Iris pigment epithelial cell (primary cell): ENCODE data around the gene HMX1.

ENCODE experiments used
- DNase-seq: peaks from one replicate; pipeline ENCODE4 v3.0.0-alpha.2; 2011; ENCODE audit warnings: low read depth

Gene HMX1

GRCh38 chr4:8856835-8857621 lies 14.6 kb downstream of the HMX1 start:
- DNase-seq: no peak

- DNase-seq: no peak
Measured at GRCh38 chr4:8855818-8856245, 15.8 kb downstream of the HMX1 start.

GRCh38 chr4:8854931-8855330 lies 16.7 kb downstream of the HMX1 start:
- peak; percentile 46 for DNase-seq

- DNase-seq: no peak
Measured at GRCh38 chr4:8854016-8854415, 17.6 kb downstream of the HMX1 start.

- DNase-seq: no peak
Measured at GRCh38 chr4:8853249-8853648, 18.4 kb downstream of the HMX1 start.

- DNase-seq: no peak
Measured at GRCh38 chr4:8852118-8852704, 19.4 kb downstream of the HMX1 start.

GRCh38 chr4:8851321-8852117 lies 20.1 kb downstream of the HMX1 start:
- no peak for DNase-seq

- no peak for DNase-seq
Measured at GRCh38 chr4:8850830-8851188, 20.8 kb downstream of the HMX1 start.

GRCh38 chr4:8850074-8850829 lies 21.4 kb downstream of the HMX1 start:
- no peak for DNase-seq

- DNase-seq: no peak
Measured at GRCh38 chr4:8849266-8850073, 22.2 kb downstream of the HMX1 start.

- no peak for DNase-seq
Measured at GRCh38 chr4:8848507-8849265, 23.0 kb downstream of the HMX1 start.

- no peak for DNase-seq
Measured at GRCh38 chr4:8847764-8848163, 23.9 kb downstream of the HMX1 start.

GRCh38 chr4:8847331-8847730 lies 24.3 kb downstream of the HMX1 start:
- no peak for DNase-seq

- DNase-seq: no peak
Measured at GRCh38 chr4:8846826-8847225, 24.8 kb downstream of the HMX1 start.

GRCh38 chr4:8846046-8846720 lies 25.5 kb downstream of the HMX1 start:
- no peak for DNase-seq

- DNase-seq: no peak
Measured at GRCh38 chr4:8844976-8845690, 26.5 kb downstream of the HMX1 start.

- DNase-seq: no peak
Measured at GRCh38 chr4:8843597-8843996, 28.0 kb downstream of the HMX1 start.

GRCh38 chr4:8842614-8843013 lies 29.0 kb downstream of the HMX1 start:
- no peak for DNase-seq

GRCh38 chr4:8841678-8842268 lies 29.9 kb downstream of the HMX1 start:
- DNase-seq: no peak
